HCT116 (cell line): Measurements from ENCODE around the gene ZSCAN30. TPM values are rescaled to one million over a fixed set of nuclear protein-coding genes. Genes with fewer than 3 reads are reported as not detected.

Experiments used
- ATAC-seq: fragments of 200-7000 bp; cut with Tn5 transposase; 2 replicates; pipeline ENCODE4 v1.9.1; 2020; ENCODE audit warnings: mild to moderate bottlenecking, moderate library complexity
- BruUV-seq: library from RNA; stranded (reverse); fragments of 400-500 nt; replicated peaks from 2 replicates; lab custom pipeline; 2021; lab: Mats Ljungman, UMichigan
- CTCF ChIA-PET: fragments of 300-600 bp; sonication (Branson Sonifier 250); formaldehyde crosslinking; loops from one replicate; lab custom pipeline; 2021; ENCODE audit warnings: antibody characterized with exemption; lab: Charles Lee
- POLR2A ChIA-PET: fragments of 300-600, 350-600 bp; sonication (Branson Sonifier 250); formaldehyde crosslinking; loops from one replicate; lab custom pipeline; 2021; ENCODE audit warnings: antibody characterized with exemption; lab: Charles Lee
- RAD21 ChIA-PET, 2 experiments: fragments of 300-600 bp; sonication (Branson Sonifier 250); formaldehyde crosslinking; loops; one replicate each; lab custom pipeline; 2023; ENCODE audit warnings: low total read pairs in 2 of 2; ENCODE audit not compliant: uncharacterized antibody in 2 of 2, unreplicated experiment in 2 of 2, low non-redundant PET in 1 of 2; lab: Charles Lee
- DNase-seq: peaks from one replicate; pipeline ENCODE4 v3.0.0-alpha.2; 2010; ENCODE audit warnings: low read depth, low spot score
- H2AFZ ChIP-seq: fragments of 200-600 bp; shearing (Covaris generic), sonication (generic); 2 replicates; pipeline ENCODE4 v1.6.1; 2017; ENCODE audit warnings: low read depth, mixed run types, mixed read lengths, antibody characterized with exemption, low read length; ENCODE audit not compliant: poor library complexity, severe bottlenecking
- H3K27ac ChIP-seq: 2 replicates; pipeline ENCODE4 v1.5.1; 2012; ENCODE audit warnings: low read depth, low read length
- H3K27me3 ChIP-seq: fragments of 200-600 bp; sonication (generic); 2 replicates; pipeline ENCODE4 v1.6.1; 2016; ENCODE audit warnings: mixed run types, low read length, mixed read lengths; ENCODE audit not compliant: insufficient read depth
- H3K36me3 ChIP-seq, 2 experiments: fragments of 200-500 bp in 1 of 2; fragments of 200-600 bp in 1 of 2; sonication (Bioruptor generic) in 1 of 2; sonication (generic) in 1 of 2; 2 replicates each; pipeline versions ENCODE4 v1.5.1 to v1.6.1; 2014 to 2016; ENCODE audit warnings: low read length in 2 of 2, inconsistent platforms in 1 of 2, mixed read lengths in 1 of 2, mixed run types in 1 of 2; ENCODE audit not compliant: insufficient read depth in 2 of 2, control insufficient read depth in 1 of 2
- H3K4me1 ChIP-seq, 2 experiments: fragments of 200-600 bp in 1 of 2; sonication (generic) in 1 of 2; 2 replicates each; pipeline versions ENCODE4 v1.5.1 to v1.6.1; 2012 to 2017; ENCODE audit warnings: low read length in 2 of 2, inconsistent platforms in 1 of 2, mild to moderate bottlenecking in 1 of 2, mixed read lengths in 1 of 2, mixed run types in 1 of 2, moderate library complexity in 1 of 2; ENCODE audit not compliant: insufficient read depth in 2 of 2, control insufficient read depth in 1 of 2
- H3K4me2 ChIP-seq: fragments of 200-600 bp; sonication (generic); 2 replicates; pipeline ENCODE4 v1.6.1; 2017; ENCODE audit warnings: mixed run types, low read length, mixed read lengths
- H3K4me3 ChIP-seq, 2 experiments: fragments of 200-600 bp in 1 of 2; sonication (generic) in 1 of 2; replicated peaks in 1 of 2; 2 replicates each; pipeline ENCODE4 v1.5.1; 2011 to 2016; ENCODE audit warnings: low read length in 2 of 2, control low read depth in 1 of 2, low read depth in 1 of 2, mild to moderate bottlenecking in 1 of 2, mixed read lengths in 1 of 2, mixed run types in 1 of 2
- H3K79me2 ChIP-seq: fragments of 200-600 bp; sonication (generic); 2 replicates; pipeline ENCODE4 v1.6.1; 2017; ENCODE audit warnings: mild to moderate bottlenecking, mixed run types, low read length, moderate library complexity, mixed read lengths; ENCODE audit not compliant: insufficient read depth
- H3K9ac ChIP-seq: fragments of 200-600 bp; sonication (generic); 2 replicates; pipeline ENCODE4 v1.6.1; 2016; ENCODE audit warnings: low read length, mixed read lengths
- H3K9me2 ChIP-seq: fragments of 200-600 bp; sonication (generic), shearing (Covaris generic); 2 replicates; pipeline ENCODE4 v1.6.1; 2017; ENCODE audit warnings: mixed run types, mild to moderate bottlenecking, moderate library complexity; ENCODE audit not compliant: insufficient read depth
- H3K9me3 ChIP-seq, 2 experiments: fragments of 200-500 bp in 1 of 2; fragments of 200-600 bp in 1 of 2; sonication (Bioruptor generic) in 1 of 2; sonication (generic) in 1 of 2; 2 replicates each; pipeline ENCODE4 v1.6.1; 2014 to 2017; ENCODE audit warnings: low read length in 2 of 2, mixed read lengths in 2 of 2, inconsistent platforms in 1 of 2, low read depth in 1 of 2, mild to moderate bottlenecking in 1 of 2, mixed run types in 1 of 2, moderate library complexity in 1 of 2; ENCODE audit not compliant: control insufficient read depth in 1 of 2, insufficient read depth in 1 of 2
- H4K20me1 ChIP-seq: fragments of 200-600 bp; sonication (generic), shearing (Covaris generic); 2 replicates; pipeline ENCODE4 v1.6.1; 2017; ENCODE audit warnings: mixed run types, mild to moderate bottlenecking, moderate library complexity; ENCODE audit not compliant: insufficient read depth
- CBX3 ChIP-seq: IDR thresholded peaks from 2 replicates; pipeline ENCODE4 v1.6.1; 2012; ENCODE audit warnings: low read depth
- EGR1 ChIP-seq: IDR thresholded peaks from 2 replicates; pipeline ENCODE4 v1.6.1; 2012; ENCODE audit warnings: low read depth
- EZH2 ChIP-seq: fragments of 200-600 bp; sonication (generic); IDR thresholded peaks from 2 replicates; pipeline ENCODE4 v1.6.1; 2017; ENCODE audit warnings: antibody characterized with exemption, mixed run types
- EZH2phosphoT487 ChIP-seq: fragments of 200-600 bp; IDR thresholded peaks from 2 replicates; pipeline ENCODE4 v1.6.1; 2018; ENCODE audit warnings: antibody characterized with exemption, borderline replicate concordance
- FOSL1 ChIP-seq: IDR thresholded peaks from 2 replicates; pipeline ENCODE4 v1.6.1; 2012; ENCODE audit warnings: low read depth
- JUND ChIP-seq: IDR thresholded peaks from 2 replicates; pipeline ENCODE4 v1.6.1; 2012
- POLR2A ChIP-seq: IDR thresholded peaks from 2 replicates; pipeline ENCODE4 v1.7.0; 2011; ENCODE audit warnings: borderline replicate concordance; ENCODE audit not compliant: insufficient read depth, insufficient read length; ENCODE audit errors: extremely low read depth
- POLR2AphosphoS5 ChIP-seq: IDR thresholded peaks from 2 replicates; pipeline ENCODE4 v1.6.1; 2011; ENCODE audit warnings: mild to moderate bottlenecking, low read depth, low read length, moderate library complexity
- SIN3A ChIP-seq: IDR thresholded peaks from 2 replicates; pipeline ENCODE4 v1.6.1; 2012; ENCODE audit warnings: low read depth
- SP1 ChIP-seq: IDR thresholded peaks from 2 replicates; pipeline ENCODE4 v1.6.1; 2012; ENCODE audit warnings: low read depth
- YY1 ChIP-seq: IDR thresholded peaks from 2 replicates; pipeline ENCODE4 v1.6.1; 2011; ENCODE audit warnings: low read length, low read depth, moderate library complexity, mild to moderate bottlenecking; ENCODE audit not compliant: insufficient replicate concordance; ENCODE audit errors: extremely low read depth
- ZFX ChIP-seq: fragments of 450-650 bp; IDR thresholded peaks from 2 replicates; pipeline ENCODE4 v1.6.1; 2017
- ZNF274 ChIP-seq: fragments of 200-500 bp; sonication (Bioruptor generic); IDR thresholded peaks from 2 replicates; pipeline ENCODE4 v1.6.1; 2014; ENCODE audit warnings: mild to moderate bottlenecking, low read depth, low read length, inconsistent platforms
- intact Hi-C: fragments of 100-400 bp; cut with micrococcal nuclease; formaldehyde crosslinking; loops from 2 replicates; pipeline ENCODE4 v1.10.0; 2022
- total RNA-seq: library from RNA; stranded (reverse); gene quantifications from one replicate; pipeline ENCODE4 v1.2.1, GENCODE V29; 2021; ENCODE audit not compliant: unreplicated experiment
- TF ChIP-seq, protein P1 (sequence below), 3 experiments: fragments of 200-600 bp in 1 of 3; sonication (generic) in 1 of 3; IDR thresholded peaks in 2 of 3; conservative IDR thresholded peaks in 1 of 3; 2 replicates each; pipeline ENCODE4 v1.5.1; 2012 to 2017; ENCODE audit warnings: low read depth in 2 of 3, low read length in 2 of 3, antibody characterized with exemption in 1 of 3, borderline replicate concordance in 1 of 3, control low read depth in 1 of 3, mild to moderate bottlenecking in 1 of 3, mixed read lengths in 1 of 3, mixed run types in 1 of 3, moderate library complexity in 1 of 3; ENCODE audit not compliant: insufficient read depth in 1 of 3
- TF ChIP-seq, protein P2 (sequence below): IDR thresholded peaks from 2 replicates; pipeline ENCODE4 v1.6.1; 2012; ENCODE audit warnings: low read depth

The ZSCAN30 gene
- total RNA-seq, 1 experiment from 2014 or later = 11.5 TPM

DNA sequence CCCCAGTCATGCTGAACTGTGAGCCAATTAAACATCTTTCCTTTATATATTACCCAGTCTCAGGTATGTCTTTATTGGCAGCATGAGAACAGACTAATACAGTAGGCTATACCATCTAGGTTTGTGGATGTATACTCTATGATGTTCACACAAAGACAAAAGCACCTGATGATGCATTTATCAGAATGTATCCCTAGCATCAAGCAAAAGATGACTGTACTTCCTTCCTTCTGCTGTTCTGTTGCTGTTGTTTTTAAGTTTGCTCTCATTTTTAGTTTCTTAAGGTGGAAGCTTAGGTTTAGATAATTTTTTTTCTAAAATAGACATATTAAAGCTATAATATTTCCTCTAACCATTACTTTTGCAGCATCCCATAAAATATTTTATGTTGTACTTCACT is 12.4 kb downstream of the ZSCAN30 start:
- ChIA-PET RAD21 (no interaction called here), POLR2A (interaction anchor here (0.6 kb wide), 1 partner anchor 136 kb away, joined by 3 read pairs; no protein-coding TSS in a partner anchor), CTCF (no interaction called here)
- Histone ChIP-seq H2AFZ (no peak overlapping the region), H3K4me2 (no peak overlapping the region), H3K4me3 (no peak overlapping the region), H3K36me3 (no peaks in the 10 kb centered on the region), H3K27ac (no peak overlapping the region), H3K9me2 (no peaks in the 10 kb centered on the region), H3K9ac (no peak overlapping the region), H3K9me3 (peaks cover 0 to 12% of the 10 kb centered on the region in 2 experiments; a peak in 1 of 4 replicates), H3K79me2 (no peaks in the 10 kb centered on the region), H3K27me3 (no peaks in the 10 kb centered on the region), H3K4me1 (peaks cover 0 to 2% of the 10 kb centered on the region in 2 experiments; a peak in 1 of 4 replicates), H4K20me1 (no peaks in the 10 kb centered on the region)
- BruUV-seq = no TSS peak
- DNase-seq (no peak), ATAC-seq (no peak)
- TF ChIP-seq ZFX (no peak), YY1 (no peak), EZH2 (no peak), JUND (no peak), EGR1 (no peak)
- TF ChIP-seq, protein P1, sequence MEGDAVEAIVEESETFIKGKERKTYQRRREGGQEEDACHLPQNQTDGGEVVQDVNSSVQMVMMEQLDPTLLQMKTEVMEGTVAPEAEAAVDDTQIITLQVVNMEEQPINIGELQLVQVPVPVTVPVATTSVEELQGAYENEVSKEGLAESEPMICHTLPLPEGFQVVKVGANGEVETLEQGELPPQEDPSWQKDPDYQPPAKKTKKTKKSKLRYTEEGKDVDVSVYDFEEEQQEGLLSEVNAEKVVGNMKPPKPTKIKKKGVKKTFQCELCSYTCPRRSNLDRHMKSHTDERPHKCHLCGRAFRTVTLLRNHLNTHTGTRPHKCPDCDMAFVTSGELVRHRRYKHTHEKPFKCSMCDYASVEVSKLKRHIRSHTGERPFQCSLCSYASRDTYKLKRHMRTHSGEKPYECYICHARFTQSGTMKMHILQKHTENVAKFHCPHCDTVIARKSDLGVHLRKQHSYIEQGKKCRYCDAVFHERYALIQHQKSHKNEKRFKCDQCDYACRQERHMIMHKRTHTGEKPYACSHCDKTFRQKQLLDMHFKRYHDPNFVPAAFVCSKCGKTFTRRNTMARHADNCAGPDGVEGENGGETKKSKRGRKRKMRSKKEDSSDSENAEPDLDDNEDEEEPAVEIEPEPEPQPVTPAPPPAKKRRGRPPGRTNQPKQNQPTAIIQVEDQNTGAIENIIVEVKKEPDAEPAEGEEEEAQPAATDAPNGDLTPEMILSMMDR (IDR thresholded peaks at IDR 0.05 in 2 of 3, conservative IDR thresholded peaks at IDR 0.05 in 1 of 3; ENCODE audit: borderline replicate concordance in 1 of 3, insufficient read depth in 1 of 3, low read depth in 2 of 3, low read length in 2 of 3) = no peak
- intact Hi-C loops = no loop called here

DNA sequence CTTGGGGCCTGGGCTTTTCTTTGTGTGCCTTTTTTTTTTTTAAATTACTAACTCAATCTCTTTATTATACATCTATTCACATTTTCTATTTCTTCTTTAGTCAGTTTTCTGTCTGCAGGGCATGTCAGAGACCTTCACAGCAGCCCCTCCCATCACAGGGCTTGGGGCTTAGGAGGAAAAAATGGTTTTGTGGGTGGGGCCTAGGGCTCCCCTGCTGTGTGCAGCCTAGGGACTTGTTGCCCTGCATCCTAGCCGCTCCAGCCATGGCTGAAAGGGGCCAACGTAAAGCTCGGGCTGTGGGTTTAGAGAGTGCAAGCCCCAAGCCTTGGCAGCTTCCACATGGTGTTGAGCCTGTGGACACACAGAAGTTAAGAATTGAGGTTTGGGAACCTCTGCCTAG is 13.8 kb downstream of the ZSCAN30 start:
- no peak overlapping the region for H3K4me2 ChIP-seq
- H3K4me1 ChIP-seq = no peaks in the 10 kb centered on the region
- no peak overlapping the region for H3K27ac ChIP-seq
- no peaks in the 10 kb centered on the region for H3K79me2 ChIP-seq
- no TSS peak for BruUV-seq
- ChIA-PET CTCF (no interaction called here), RAD21 (no interaction called here), POLR2A (no interaction called here)
- peaks cover 0 to 8% of the 10 kb centered on the region in 2 experiments; a peak in 1 of 4 replicates for H3K9me3 ChIP-seq
- no peak overlapping the region for H2AFZ ChIP-seq
- intact Hi-C loops = no loop called here
- no peak for ATAC-seq
- H3K9ac ChIP-seq = no peak overlapping the region
- no peak for DNase-seq
- no peaks in the 10 kb centered on the region for H4K20me1 ChIP-seq
- no peaks in the 10 kb centered on the region for H3K27me3 ChIP-seq
- H3K9me2 ChIP-seq = no peaks in the 10 kb centered on the region
- H3K36me3 ChIP-seq = no peaks in the 10 kb centered on the region
- H3K4me3 ChIP-seq = no peak overlapping the region
- TF ChIP-seq ZFX (no peak), EZH2 (no peak), SIN3A (no peak), ZNF274 (no peak), FOSL1 (no peak), POLR2A (no peak), POLR2AphosphoS5 (no peak), YY1 (no peak), SP1 (no peak), CBX3 (no peak), EZH2phosphoT487 (no peak)
- TF ChIP-seq, protein P2, sequence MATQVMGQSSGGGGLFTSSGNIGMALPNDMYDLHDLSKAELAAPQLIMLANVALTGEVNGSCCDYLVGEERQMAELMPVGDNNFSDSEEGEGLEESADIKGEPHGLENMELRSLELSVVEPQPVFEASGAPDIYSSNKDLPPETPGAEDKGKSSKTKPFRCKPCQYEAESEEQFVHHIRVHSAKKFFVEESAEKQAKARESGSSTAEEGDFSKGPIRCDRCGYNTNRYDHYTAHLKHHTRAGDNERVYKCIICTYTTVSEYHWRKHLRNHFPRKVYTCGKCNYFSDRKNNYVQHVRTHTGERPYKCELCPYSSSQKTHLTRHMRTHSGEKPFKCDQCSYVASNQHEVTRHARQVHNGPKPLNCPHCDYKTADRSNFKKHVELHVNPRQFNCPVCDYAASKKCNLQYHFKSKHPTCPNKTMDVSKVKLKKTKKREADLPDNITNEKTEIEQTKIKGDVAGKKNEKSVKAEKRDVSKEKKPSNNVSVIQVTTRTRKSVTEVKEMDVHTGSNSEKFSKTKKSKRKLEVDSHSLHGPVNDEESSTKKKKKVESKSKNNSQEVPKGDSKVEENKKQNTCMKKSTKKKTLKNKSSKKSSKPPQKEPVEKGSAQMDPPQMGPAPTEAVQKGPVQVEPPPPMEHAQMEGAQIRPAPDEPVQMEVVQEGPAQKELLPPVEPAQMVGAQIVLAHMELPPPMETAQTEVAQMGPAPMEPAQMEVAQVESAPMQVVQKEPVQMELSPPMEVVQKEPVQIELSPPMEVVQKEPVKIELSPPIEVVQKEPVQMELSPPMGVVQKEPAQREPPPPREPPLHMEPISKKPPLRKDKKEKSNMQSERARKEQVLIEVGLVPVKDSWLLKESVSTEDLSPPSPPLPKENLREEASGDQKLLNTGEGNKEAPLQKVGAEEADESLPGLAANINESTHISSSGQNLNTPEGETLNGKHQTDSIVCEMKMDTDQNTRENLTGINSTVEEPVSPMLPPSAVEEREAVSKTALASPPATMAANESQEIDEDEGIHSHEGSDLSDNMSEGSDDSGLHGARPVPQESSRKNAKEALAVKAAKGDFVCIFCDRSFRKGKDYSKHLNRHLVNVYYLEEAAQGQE = no peak
